SHP77 treated with DMSO at 0.1 percent for 48 hours (cell line): Measurements from ENCODE around the gene PCYT1B.
"Not testable (repeated sequence)": the region's sequence is repeated elsewhere in the genome, so short reads cannot be mapped to it uniquely, and the experiment has no call there.

Source experiments
- DNase-seq: peaks from one replicate; lab custom pipeline; 2025; lab: John Stamatoyannopoulos, UW

PCYT1B gene

GRCh38 chrX:24646006-24646405, 1.1 kb downstream of the PCYT1B start:
- no peak for DNase-seq

- DNase-seq, result no peak
Observed at GRCh38 chrX:24643116-24643515, 4.0 kb downstream of the PCYT1B start.

GRCh38 chrX:24629701-24630100, 17.4 kb downstream of the PCYT1B start:
- no peak for DNase-seq

- no peak for DNase-seq
Observed at GRCh38 chrX:24619647-24620046, 27.5 kb downstream of the PCYT1B start.

- no peak for DNase-seq
Observed at GRCh38 chrX:24610516-24610915, 36.6 kb downstream of the PCYT1B start.

GRCh38 chrX:24607616-24608015, 39.5 kb downstream of the PCYT1B start:
- DNase-seq, result no peak

GRCh38 chrX:24605941-24606340, 41.2 kb downstream of the PCYT1B start:
- not testable (repeated sequence) for DNase-seq

- DNase-seq, result no peak
Observed at GRCh38 chrX:24603191-24603590, 44.0 kb downstream of the PCYT1B start.

- DNase-seq, result no peak
Observed at GRCh38 chrX:24601858-24602257, 45.3 kb downstream of the PCYT1B start.

GRCh38 chrX:24594501-24594900, 52.6 kb downstream of the PCYT1B start:
- no peak for DNase-seq

GRCh38 chrX:24590111-24590510, 57.0 kb downstream of the PCYT1B start:
- DNase-seq, result no peak

- DNase-seq, result no peak
Observed at GRCh38 chrX:24577091-24577490, 70.1 kb downstream of the PCYT1B start.

GRCh38 chrX:24575496-24575895, 71.7 kb downstream of the PCYT1B start:
- no peak for DNase-seq

- no peak for DNase-seq
Observed at GRCh38 chrX:24574743-24575142, 72.4 kb downstream of the PCYT1B start.

GRCh38 chrX:24567169-24567568, 80.0 kb downstream of the PCYT1B start:
- no peak for DNase-seq

- DNase-seq, result no peak
Observed at GRCh38 chrX:24566240-24566639, 80.9 kb downstream of the PCYT1B start.

GRCh38 chrX:24563291-24564010, 83.7 kb downstream of the PCYT1B start:
- DNase-seq, result no peak

- DNase-seq, result no peak
Observed at GRCh38 chrX:24561121-24561520, 86.0 kb downstream of the PCYT1B start.

- no peak for DNase-seq
Observed at GRCh38 chrX:24553011-24553410, 94.1 kb downstream of the PCYT1B start.

GRCh38 chrX:24550166-24550565, 97.0 kb downstream of the PCYT1B start:
- no peak for DNase-seq

GRCh38 chrX:24547961-24548360, 99.2 kb downstream of the PCYT1B start:
- no peak for DNase-seq

- DNase-seq, result no peak
Observed at GRCh38 chrX:24542756-24543155, 104.4 kb downstream of the PCYT1B start.

GRCh38 chrX:24536551-24536950, 110.6 kb downstream of the PCYT1B start:
- DNase-seq, result no peak

- no peak for DNase-seq
Observed at GRCh38 chrX:24528605-24529004, 118.5 kb downstream of the PCYT1B start.
